H1 (cell line): Measurements from ENCODE around the gene ZNF606. TPM values are rescaled to one million over a fixed set of nuclear protein-coding genes. Genes with fewer than 3 reads are reported as not detected.

ENCODE experiments used
- CTCF ChIA-PET: fragments of 300-600 bp; sonication (Branson Sonifier 250); formaldehyde crosslinking; loops from one replicate; lab custom pipeline; 2021; ENCODE audit not compliant: partially characterized antibody; lab: Charles Lee
- POLR2A ChIA-PET: fragments of 300-600 bp; sonication (Branson Sonifier 250); formaldehyde crosslinking; loops from one replicate; lab custom pipeline; 2021; ENCODE audit warnings: inconsistent platforms; ENCODE audit not compliant: partially characterized antibody; lab: Charles Lee
- DNase-seq, 2 experiments: peaks; one replicate each; pipeline versions ENCODE4 v3.0.0 to v3.0.0-alpha.2; 2010 to 2022; ENCODE audit warnings: low spot score in 2 of 2, low read depth in 1 of 2, mixed read lengths in 1 of 2
- FAIRE-seq: peaks from 2 replicates; lab custom pipeline; 2011; peaks lifted over from hg19 to GRCh38; lab: Jason Lieb, UNC
- H2AFZ ChIP-seq: 2 replicates; pipeline ENCODE4 v1.8.1; 2012; ENCODE audit warnings: low read length, inconsistent platforms
- H2AK5ac ChIP-seq: 2 replicates; pipeline ENCODE4 v1.6.1; 2013; ENCODE audit warnings: low read depth, low read length
- H2BK120ac ChIP-seq: replicated peaks from 2 replicates; pipeline ENCODE3; 2013; ENCODE audit warnings: low read depth, low read length, inconsistent platforms
- H2BK12ac ChIP-seq: 2 replicates; pipeline ENCODE4 v1.6.1; 2013; ENCODE audit warnings: low read depth, low read length
- H2BK15ac ChIP-seq: 2 replicates; pipeline ENCODE4 v1.6.1; 2013; ENCODE audit warnings: low read length
- H2BK20ac ChIP-seq: 2 replicates; pipeline ENCODE4 v1.6.1; 2013; ENCODE audit warnings: low read length
- H2BK5ac ChIP-seq: 2 replicates; pipeline ENCODE4 v1.6.1; 2013; ENCODE audit warnings: low read depth, low read length
- H3K14ac ChIP-seq: 2 replicates; pipeline ENCODE4 v1.6.1; 2013; ENCODE audit warnings: inconsistent platforms; ENCODE audit not compliant: insufficient read length
- H3K18ac ChIP-seq: 2 replicates; pipeline ENCODE4 v1.6.1; 2013; ENCODE audit warnings: low read length; ENCODE audit errors: extremely low read depth
- H3K23ac ChIP-seq: 2 replicates; pipeline ENCODE4 v1.6.1; 2013; ENCODE audit warnings: inconsistent platforms; ENCODE audit not compliant: insufficient read length
- H3K23me2 ChIP-seq: 2 replicates; pipeline ENCODE4 v1.6.1; 2013; ENCODE audit warnings: low read depth, low read length
- H3K27ac ChIP-seq: 2 replicates; pipeline ENCODE4 v1.6.1; 2011; ENCODE audit warnings: low read depth, low read length, inconsistent platforms
- H3K27me3 ChIP-seq, 4 experiments: replicated peaks in 1 of 4; 1 replicate in 1 of 4; 2 replicates in 3 of 4; pipeline versions ENCODE4 v1.6.1 to v1.8.1; 2011 to 2013; ENCODE audit warnings: low read length in 3 of 4, mild to moderate bottlenecking in 3 of 4, inconsistent platforms in 2 of 4, mixed read lengths in 2 of 4, moderate library complexity in 1 of 4; ENCODE audit not compliant: control insufficient read depth in 3 of 4, insufficient read depth in 3 of 4; ENCODE audit errors: extremely low read depth in 1 of 4
- H3K36me3 ChIP-seq, 4 experiments: 2 replicates each; pipeline versions ENCODE4 v1.6.1 to v1.8.1; 2011 to 2013; ENCODE audit warnings: mild to moderate bottlenecking in 4 of 4, low read length in 3 of 4, moderate library complexity in 2 of 4, control low read depth in 1 of 4, inconsistent platforms in 1 of 4; ENCODE audit not compliant: insufficient read depth in 4 of 4, control insufficient read depth in 2 of 4
- H3K4ac ChIP-seq: replicated peaks from 2 replicates; pipeline ENCODE3; 2013; ENCODE audit warnings: low read length, low read depth, mixed read lengths, inconsistent platforms; ENCODE audit not compliant: insufficient read length
- H3K4me1 ChIP-seq, 4 experiments: replicated peaks in 1 of 4; 1 replicate in 1 of 4; 2 replicates in 3 of 4; pipeline versions ENCODE4 v1.6.1 to v1.8.1; 2011 to 2013; ENCODE audit warnings: low read length in 3 of 4, inconsistent platforms in 2 of 4, mixed read lengths in 1 of 4; ENCODE audit not compliant: insufficient read depth in 4 of 4, control insufficient read depth in 3 of 4
- H3K4me2 ChIP-seq, 2 experiments: 2 replicates each; pipeline versions ENCODE4 v1.6.1 to v1.8.1; 2011 to 2013; ENCODE audit warnings: low read depth in 2 of 2, low read length in 2 of 2, control low read depth in 1 of 2, inconsistent platforms in 1 of 2, mild to moderate bottlenecking in 1 of 2; ENCODE audit not compliant: insufficient read depth in 1 of 2
- H3K4me3 ChIP-seq, 4 experiments: fragments of 200-600, 300-600 bp in 1 of 4; sonication (generic), shearing (Covaris generic), sonication (Bioruptor Twin) in 1 of 4; 2 replicates each; pipeline versions ENCODE4 v1.5.1 to v1.8.1; 2011 to 2016; ENCODE audit warnings: low read length in 4 of 4, low read depth in 3 of 4, control low read depth in 2 of 4, inconsistent platforms in 2 of 4, mild to moderate bottlenecking in 2 of 4, mixed read lengths in 1 of 4, moderate library complexity in 1 of 4; ENCODE audit not compliant: insufficient read depth in 2 of 4; ENCODE audit errors: extremely low read depth in 1 of 4
- H3K56ac ChIP-seq: replicated peaks from 2 replicates; pipeline ENCODE3; 2013; ENCODE audit warnings: low read depth, mild to moderate bottlenecking, mixed read lengths, low read length, inconsistent platforms; ENCODE audit not compliant: insufficient read length
- H3K79me1 ChIP-seq: 2 replicates; pipeline ENCODE4 v1.6.1; 2013; ENCODE audit warnings: low read depth, low read length, control low read depth
- H3K79me2 ChIP-seq, 2 experiments: 2 replicates each; pipeline versions ENCODE4 v1.6.1 to v1.8.1; 2012 to 2013; ENCODE audit warnings: low read length in 2 of 2, mild to moderate bottlenecking in 2 of 2, inconsistent platforms in 1 of 2; ENCODE audit not compliant: insufficient read depth in 2 of 2, control insufficient read depth in 1 of 2
- H3K9ac ChIP-seq, 4 experiments: replicated peaks in 1 of 4; 1 replicate in 1 of 4; 2 replicates in 3 of 4; pipeline versions ENCODE4 v1.6.1 to v1.8.1; 2011 to 2013; ENCODE audit warnings: low read depth in 3 of 4, low read length in 3 of 4, control low read depth in 2 of 4, mild to moderate bottlenecking in 2 of 4, moderate library complexity in 2 of 4, inconsistent platforms in 1 of 4; ENCODE audit errors: extremely low read depth in 1 of 4
- H3K9me3 ChIP-seq, 2 experiments: 2 replicates each; pipeline versions ENCODE4 v1.6.1 to v1.8.1; 2012 to 2013; ENCODE audit warnings: mild to moderate bottlenecking in 2 of 2, moderate library complexity in 2 of 2, control low read depth in 1 of 2, inconsistent platforms in 1 of 2, low read depth in 1 of 2, low read length in 1 of 2, mixed read lengths in 1 of 2; ENCODE audit not compliant: insufficient read depth in 2 of 2
- H4K20me1 ChIP-seq, 2 experiments: replicated peaks in 1 of 2; 2 replicates each; pipeline versions ENCODE3 to v1.8.1; 2011 to 2013; ENCODE audit warnings: inconsistent platforms in 2 of 2, low read length in 2 of 2, mild to moderate bottlenecking in 1 of 2; ENCODE audit not compliant: insufficient read depth in 2 of 2, control insufficient read depth in 1 of 2
- H4K5ac ChIP-seq: 2 replicates; pipeline ENCODE4 v1.6.1; 2013; ENCODE audit warnings: low read length, low read depth, mixed read lengths, inconsistent platforms; ENCODE audit not compliant: insufficient read length
- H4K8ac ChIP-seq: 2 replicates; pipeline ENCODE4 v1.8.0; 2013; ENCODE audit warnings: mild to moderate bottlenecking, moderate library complexity, low read length, inconsistent platforms; ENCODE audit not compliant: insufficient read depth; ENCODE audit errors: extremely low read depth
- H4K91ac ChIP-seq: replicated peaks from 2 replicates; pipeline ENCODE3; 2013; ENCODE audit warnings: low read length, mixed read lengths, inconsistent platforms; ENCODE audit not compliant: insufficient read length
- RAD21 ChIP-seq, 2 experiments: IDR thresholded peaks in 1 of 2; conservative IDR thresholded peaks in 1 of 2; 2 replicates each; pipeline ENCODE4 v1.6.1; 2011; ENCODE audit warnings: low read depth in 2 of 2, low read length in 2 of 2, improper control_type of control experiment in 1 of 2, inconsistent platforms in 1 of 2, mild to moderate bottlenecking in 1 of 2, moderate library complexity in 1 of 2
- SIX5 ChIP-seq: IDR thresholded peaks from 2 replicates; pipeline ENCODE4 v1.6.1; 2011; ENCODE audit warnings: mild to moderate bottlenecking, low read depth, low read length
- YY1 ChIP-seq: IDR thresholded peaks from 2 replicates; pipeline ENCODE4 v1.6.1; 2011; ENCODE audit warnings: low read depth, mild to moderate bottlenecking, low read length
- WGBS, 2 experiments: shearing (Covaris generic) in 1 of 2; methylation state at CpG; one replicate each; pipeline versions ENCODE4 v1.1.6 to v1.1.7; 2013 to 2015; ENCODE audit warnings: low lambda C conversion rate in 2 of 2, mixed read lengths in 2 of 2, inconsistent platforms in 1 of 2, low coverage in 1 of 2, missing lambda C conversion rate in 1 of 2; ENCODE audit not compliant: insufficient replicate concordance in 2 of 2, insufficient coverage in 1 of 2, insufficient read length in 1 of 2; ENCODE audit errors: extremely low coverage in 1 of 2, missing lambda C conversion rate in 1 of 2; 5-methylcytosine and 5-hydroxymethylcytosine counted together
- polyA plus RNA-seq, 7 experiments: library from polyadenylated mRNA; depleted of rRNA in 3 of 7; stranded (reverse) in 5 of 7; unstranded in 2 of 7; fragments of >200 nt in 5 of 7; fragments of 200-250 nt in 2 of 7; gene quantifications; 1 replicate in 5 of 7; 2 replicates in 1 of 7; 4 replicates in 1 of 7; pipeline versions ENCODE4 v1.2.1 to v1.2.3, GENCODE V29; 2011 to 2013; ENCODE audit warnings: missing spikeins in 2 of 7, mixed read lengths in 2 of 7
- total RNA-seq: library from RNA; stranded (reverse); fragmentation: NEBNext Ultra II Directional; extraction: Animal tissue kit (Norgen Biotek cat#: 25700); gene quantifications from 2 replicates; pipeline ENCODE4 v1.2.1, GENCODE V29; 2021
- TF ChIP-seq, protein P1 (sequence below), 3 experiments: IDR thresholded peaks; 1 replicate in 2 of 3; 2 replicates in 1 of 3; pipeline versions ENCODE4 v1.5.1 to v1.6.1; 2011; ENCODE audit warnings: low read length in 3 of 3, mild to moderate bottlenecking in 3 of 3, inconsistent platforms in 2 of 3, low read depth in 1 of 3, moderate library complexity in 1 of 3; ENCODE audit not compliant: insufficient read depth in 1 of 3; ENCODE audit errors: control extremely low read depth in 1 of 3

The ZNF606 gene
- total and polyA plus RNA-seq, 2 of the 8 experiments (the other 6 are each of a cell fraction or from before 2014, with no cell fraction given), result 5.2 to 19.3 TPM

DNA sequence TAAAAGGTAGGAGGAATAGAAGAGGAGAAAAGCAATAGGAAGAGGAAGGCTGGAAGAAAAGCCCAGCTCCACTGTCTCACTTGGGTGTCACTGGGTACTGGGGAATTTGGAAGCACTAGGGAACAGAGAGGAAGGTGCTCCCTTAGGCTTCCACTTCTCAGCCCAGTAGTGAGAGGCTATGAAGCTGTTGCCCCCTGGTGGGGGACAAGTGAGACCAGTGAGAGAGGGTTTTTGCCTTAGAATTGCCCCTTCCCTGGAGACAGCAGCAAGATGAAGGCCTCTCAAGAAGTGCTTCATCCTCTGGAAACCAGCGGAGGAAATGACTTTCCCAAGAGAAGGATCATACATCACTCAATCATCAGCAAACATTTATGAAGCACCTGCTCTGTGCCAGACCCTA is 4.7 kb upstream of the ZNF606 start:
- no peak overlapping the region for H2BK12ac ChIP-seq
- ChIA-PET POLR2A (interaction anchor here (0.7 to 2.4 kb wide), 7 partner anchors 11 to 151 kb away, joined by 3 to 9 read pairs (median 3); partner anchors contain the start of gene ZNF135), CTCF (interaction anchor here (0.7 to 1.8 kb wide), 7 partner anchors 8 to 136 kb away, joined by 3 to 6 read pairs (median 3); no protein-coding TSS in a partner anchor)
- peaks cover 4% of the 10 kb centered on the region for H3K23me2 ChIP-seq
- no peak overlapping the region for H3K56ac ChIP-seq
- no peak overlapping the region for H3K4ac ChIP-seq
- no peaks in the 10 kb centered on the region; a peak in 1 of 7 replicates for H3K27me3 ChIP-seq
- H3K9me3 ChIP-seq, result peaks cover 34 to 54% of the 10 kb centered on the region in 2 experiments
- H4K20me1 ChIP-seq, result no peaks in the 10 kb centered on the region
- DNase-seq (no peak), FAIRE-seq (no peak)
- H4K5ac ChIP-seq, result no peak overlapping the region
- no peak overlapping the region for H3K23ac ChIP-seq
- no peak overlapping the region for H2AK5ac ChIP-seq
- H3K18ac ChIP-seq, result no peak overlapping the region
- H3K14ac ChIP-seq, result no peak overlapping the region
- 86% methylated on average over 1 of the region's 1 CpG; no CpG with 5 or more reads in 1 of the 2 experiments for WGBS, 2 experiments
- no peak overlapping the region for H2BK5ac ChIP-seq
- no peak overlapping the region for H2BK15ac ChIP-seq
- no peaks in the 10 kb centered on the region; the same call in 1 of the 2 replicates for H3K79me1 ChIP-seq
- H3K4me2 ChIP-seq, result no peak overlapping the region
- no peak overlapping the region for H2BK120ac ChIP-seq
- H3K9ac ChIP-seq, result no peak overlapping the region
- H3K36me3 ChIP-seq, result peaks cover 12 to 49% (median 24%) of the 10 kb centered on the region in 4 experiments
- H2BK20ac ChIP-seq, result no peak overlapping the region
- H3K4me3 ChIP-seq, result no peak overlapping the region
- H2AFZ ChIP-seq, result no peak overlapping the region
- no peak overlapping the region for H4K91ac ChIP-seq
- TF ChIP-seq RAD21 (IDR thresholded peaks at IDR 0.05 in 1 of 2, conservative IDR thresholded peaks at IDR 0.05 in 1 of 2; ENCODE audit: low read depth in 2 of 2, low read length in 2 of 2), result peak; percentile 28 to 37; a peak in 2 of 4 replicates
- TF ChIP-seq, protein P1, sequence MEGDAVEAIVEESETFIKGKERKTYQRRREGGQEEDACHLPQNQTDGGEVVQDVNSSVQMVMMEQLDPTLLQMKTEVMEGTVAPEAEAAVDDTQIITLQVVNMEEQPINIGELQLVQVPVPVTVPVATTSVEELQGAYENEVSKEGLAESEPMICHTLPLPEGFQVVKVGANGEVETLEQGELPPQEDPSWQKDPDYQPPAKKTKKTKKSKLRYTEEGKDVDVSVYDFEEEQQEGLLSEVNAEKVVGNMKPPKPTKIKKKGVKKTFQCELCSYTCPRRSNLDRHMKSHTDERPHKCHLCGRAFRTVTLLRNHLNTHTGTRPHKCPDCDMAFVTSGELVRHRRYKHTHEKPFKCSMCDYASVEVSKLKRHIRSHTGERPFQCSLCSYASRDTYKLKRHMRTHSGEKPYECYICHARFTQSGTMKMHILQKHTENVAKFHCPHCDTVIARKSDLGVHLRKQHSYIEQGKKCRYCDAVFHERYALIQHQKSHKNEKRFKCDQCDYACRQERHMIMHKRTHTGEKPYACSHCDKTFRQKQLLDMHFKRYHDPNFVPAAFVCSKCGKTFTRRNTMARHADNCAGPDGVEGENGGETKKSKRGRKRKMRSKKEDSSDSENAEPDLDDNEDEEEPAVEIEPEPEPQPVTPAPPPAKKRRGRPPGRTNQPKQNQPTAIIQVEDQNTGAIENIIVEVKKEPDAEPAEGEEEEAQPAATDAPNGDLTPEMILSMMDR (IDR thresholded peaks at IDR 0.05; ENCODE audit: control extremely low read depth in 1 of 3, insufficient read depth in 1 of 3, low read depth in 1 of 3, low read length in 3 of 3), result peak; percentile 7 to 55 (median 26); a peak in 3 of 4 replicates
- TF ChIP-seq YY1, result no peak
- no peak for TF ChIP-seq SIX5
- no peak overlapping the region for H3K27ac ChIP-seq
- H3K79me2 ChIP-seq, result peaks cover 0 to 17% of the 10 kb centered on the region in 2 experiments; a peak in 1 of 4 replicates
- H3K4me1 ChIP-seq, result peaks cover 0 to 3% (median 0%) of the 10 kb centered on the region in 4 experiments; a peak in 1 of 7 replicates
- H4K8ac ChIP-seq, result no peak overlapping the region
